IgD-negative memory B cell (primary cell): ENCODE data around the gene SMAD2. TPM values are rescaled to one million over a fixed set of nuclear protein-coding genes. Genes with fewer than 3 reads are reported as not detected.

Experiments
- H3K27ac Mint-ChIP-seq, 3 donors: one replicate each; pipeline ENCODE4 v1.8.0; 2020 to 2022; ENCODE audit warnings: mild to moderate bottlenecking in 3 of 3, mixed read lengths in 3 of 3, moderate library complexity in 1 of 3
- H3K27me3 Mint-ChIP-seq: one replicate; pipeline ENCODE4 v1.8.0; 2021; ENCODE audit warnings: mixed read lengths
- H3K36me3 Mint-ChIP-seq: one replicate; pipeline ENCODE4 v1.8.0; 2020; ENCODE audit warnings: mild to moderate bottlenecking, mixed read lengths
- H3K4me1 Mint-ChIP-seq, 3 donors: one replicate each; pipeline ENCODE4 v1.8.0; 2020 to 2022; ENCODE audit warnings: mixed read lengths in 3 of 3, mild to moderate bottlenecking in 1 of 3
- H3K4me3 Mint-ChIP-seq, 4 donors: one replicate each; pipeline ENCODE4 v1.8.0; 2020 to 2022; ENCODE audit warnings: mild to moderate bottlenecking in 4 of 4, mixed read lengths in 4 of 4, moderate library complexity in 3 of 4
- H3K9me3 Mint-ChIP-seq, 3 donors: one replicate each; pipeline ENCODE4 v1.8.0; 2020 to 2021; ENCODE audit warnings: mixed read lengths in 3 of 3, mild to moderate bottlenecking in 1 of 3
- polyA plus RNA-seq: library from polyadenylated mRNA; unstranded; fragments of 300-500 nt; fragmentation: Illumina TruSeq; gene quantifications from one replicate; pipeline ENCODE4 v1.2.3, GENCODE V29; 2021

SMAD2 gene
- polyA plus RNA-seq, 1 donor from 2014 or later, result 57.9 TPM

DNA sequence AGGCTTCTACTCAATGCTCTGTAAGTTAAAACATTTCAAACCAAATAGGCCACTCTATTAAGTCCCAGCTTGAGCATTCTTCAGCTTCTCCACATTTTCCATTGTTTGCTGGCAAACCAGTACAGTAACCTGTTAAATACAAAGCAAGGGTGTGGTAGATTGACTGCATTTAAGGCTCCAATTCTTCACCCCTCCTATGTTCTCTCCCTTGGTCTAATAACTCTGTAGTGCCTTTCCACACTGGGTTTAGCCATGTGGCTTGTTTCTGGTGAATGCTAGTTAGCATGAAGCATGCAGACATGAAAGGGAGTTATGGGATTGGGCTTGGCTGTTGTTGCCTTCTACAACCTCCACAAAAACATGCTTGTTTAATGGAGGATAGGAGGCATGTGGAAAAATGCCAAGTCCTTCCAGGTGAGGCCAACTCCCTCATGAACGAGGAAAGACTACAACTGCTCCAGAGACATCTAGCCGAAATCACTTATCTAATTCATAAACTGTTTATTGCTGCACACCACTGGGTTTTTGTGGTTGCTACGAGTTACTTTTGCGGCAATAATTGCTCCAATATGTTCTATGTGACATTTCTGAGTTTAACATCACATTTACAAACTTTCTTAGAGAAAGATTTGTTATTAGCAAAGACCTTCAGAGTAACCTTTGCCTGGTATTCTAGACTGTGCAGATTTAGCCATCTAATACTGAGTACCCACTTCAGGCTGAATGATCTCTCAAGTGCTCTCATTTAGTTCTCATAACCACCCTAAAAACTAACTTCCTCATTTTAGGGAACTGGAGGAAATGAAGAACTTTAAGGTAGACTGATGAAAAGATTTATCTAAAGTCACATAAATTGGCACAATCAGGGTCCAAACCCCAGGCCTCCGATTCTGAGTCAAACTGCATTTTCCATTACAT lies 104.0 kb downstream of the SMAD2 start:
- peaks cover 8% of the 10 kb centered on the region for H3K36me3 Mint-ChIP-seq
- no peaks in the 10 kb centered on the region for H3K9me3 Mint-ChIP-seq
- no peak overlapping the region for H3K4me3 Mint-ChIP-seq
- no peaks in the 10 kb centered on the region for H3K27me3 Mint-ChIP-seq
- peaks cover 0 to 8% (median 6%) of the 10 kb centered on the region in 3 donors for H3K4me1 Mint-ChIP-seq
- no peak overlapping the region for H3K27ac Mint-ChIP-seq

DNA sequence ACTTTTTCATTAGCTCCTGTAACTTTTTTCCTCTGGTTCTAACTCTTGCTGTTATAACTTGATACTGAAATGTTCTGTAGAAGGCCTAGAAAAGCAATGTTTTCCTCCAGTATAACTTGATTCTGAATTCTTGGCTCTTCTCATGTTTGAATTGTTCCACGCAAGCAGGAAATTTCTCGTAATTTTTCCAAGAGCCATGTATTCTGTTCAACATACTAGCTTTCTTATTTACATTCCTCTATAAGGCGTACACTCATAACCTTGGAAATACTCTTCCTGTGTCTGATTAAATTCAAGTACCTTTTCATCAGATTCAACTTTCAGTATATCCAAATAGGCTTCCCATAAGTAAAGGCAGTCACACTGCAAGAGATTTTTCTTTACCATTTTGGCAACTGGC lies 109.1 kb downstream of the SMAD2 start:
- H3K27ac Mint-ChIP-seq, result peak overlapping the region in 1 of 3 donors; percentile 19
- H3K4me1 Mint-ChIP-seq, result no peaks in the 10 kb centered on the region
- peaks cover 6% of the 10 kb centered on the region for H3K36me3 Mint-ChIP-seq
- H3K27me3 Mint-ChIP-seq, result no peaks in the 10 kb centered on the region
- no peak overlapping the region for H3K4me3 Mint-ChIP-seq
- no peaks in the 10 kb centered on the region for H3K9me3 Mint-ChIP-seq

DNA sequence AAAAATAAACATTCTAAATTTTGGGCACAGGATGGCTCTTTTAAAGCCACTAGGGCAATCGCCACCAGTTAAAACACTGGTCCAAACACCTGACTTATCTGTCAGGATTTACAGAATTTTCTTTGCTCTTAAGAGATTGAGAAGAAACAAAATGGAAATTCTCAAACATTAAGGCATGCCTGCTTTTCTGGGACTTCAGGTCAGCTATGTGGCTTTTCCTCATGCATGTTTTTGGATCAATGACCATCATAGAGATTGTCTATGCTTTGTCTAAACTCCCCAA lies 112.7 kb downstream of the SMAD2 start:
- Mint-ChIP-seq H3K9me3 (peaks cover 0 to 4% (median 2%) of the 10 kb centered on the region in 3 donors), H3K4me3 (no peak overlapping the region), H3K27me3 (no peaks in the 10 kb centered on the region), H3K27ac (no peak overlapping the region), H3K4me1 (peaks cover 0 to 2% (median 0%) of the 10 kb centered on the region in 3 donors), H3K36me3 (peaks cover 6% of the 10 kb centered on the region)

DNA sequence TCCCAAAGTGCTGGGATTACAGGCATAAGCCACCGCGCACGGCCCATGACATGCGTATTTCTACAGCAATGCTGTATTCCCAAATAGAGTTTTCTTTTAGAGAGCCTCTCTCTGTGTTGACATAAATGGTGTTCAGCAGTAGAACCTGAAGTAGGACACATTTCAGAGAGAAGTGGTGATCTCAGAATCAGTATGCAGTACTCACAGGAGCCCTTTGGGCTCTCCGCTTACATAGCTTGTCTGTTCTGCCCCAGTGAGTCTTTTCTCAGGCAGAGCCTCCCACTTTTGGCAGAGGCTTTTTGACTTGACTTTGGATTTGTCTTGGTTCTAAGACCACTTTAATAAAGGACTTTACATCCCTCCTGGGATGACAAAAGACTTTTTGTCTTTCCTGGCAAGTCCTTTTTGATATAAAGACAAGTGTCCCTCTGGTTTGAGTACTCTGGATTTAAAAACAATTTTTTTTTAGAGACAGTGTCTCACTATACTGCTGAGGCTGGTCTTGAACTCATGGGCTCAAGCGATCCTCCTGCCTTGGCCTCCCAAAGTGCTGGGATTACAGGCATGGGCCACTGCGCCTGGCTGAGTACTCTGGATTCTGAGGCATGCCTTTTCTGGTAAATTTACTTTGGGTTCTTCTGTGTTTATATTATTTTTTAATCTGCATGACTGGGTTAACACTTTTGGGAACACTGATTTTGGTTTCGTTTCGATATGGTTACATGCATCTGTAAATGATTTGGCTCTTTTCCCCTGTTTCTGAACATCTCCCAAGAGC lies 113.3 kb downstream of the SMAD2 start:
- Mint-ChIP-seq H3K4me3 (no peak overlapping the region), H3K27ac (no peak overlapping the region), H3K27me3 (no peaks in the 10 kb centered on the region), H3K9me3 (peaks cover 0 to 5% (median 2%) of the 10 kb centered on the region in 3 donors), H3K4me1 (peaks cover 0 to 2% (median 0%) of the 10 kb centered on the region in 3 donors), H3K36me3 (peaks cover 6% of the 10 kb centered on the region)

DNA sequence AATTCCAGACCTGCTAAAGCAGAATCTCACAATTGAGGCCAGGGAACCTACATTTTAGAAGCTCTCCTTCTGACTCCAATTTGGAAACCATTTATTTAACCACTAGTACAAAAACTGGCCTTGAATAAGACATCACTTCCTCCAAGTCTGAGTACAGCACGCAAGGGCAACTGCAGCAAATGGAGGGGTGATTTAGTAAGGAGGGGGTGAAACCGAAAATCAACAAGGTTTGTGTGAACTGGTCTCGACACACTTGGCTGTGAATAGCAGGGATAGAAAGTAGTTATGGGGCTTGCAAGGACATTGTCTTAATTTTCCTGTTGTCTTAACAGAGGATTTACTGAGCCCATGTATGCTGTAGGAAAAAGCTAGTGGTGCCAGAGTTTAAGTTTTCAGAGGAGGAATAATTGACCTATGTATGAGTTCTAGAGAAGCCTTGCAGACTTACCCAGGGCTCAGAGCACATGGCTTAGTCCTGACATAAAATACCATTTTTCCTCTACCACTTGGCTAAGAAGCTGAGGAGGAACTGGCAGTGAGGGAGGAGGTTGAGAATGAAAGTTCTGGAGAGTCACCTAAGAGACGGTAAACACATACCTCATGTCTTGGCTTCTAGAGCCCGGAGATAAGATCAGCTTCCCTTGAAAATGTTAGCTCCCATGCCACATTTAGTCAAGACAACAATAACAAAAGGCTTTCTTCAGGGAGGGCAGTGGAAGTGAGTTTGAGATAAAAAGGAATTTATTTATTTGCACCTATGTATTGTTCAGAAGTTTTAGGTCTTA lies 114.8 kb downstream of the SMAD2 start:
- Mint-ChIP-seq H3K4me1 (peaks cover 0 to 3% (median 0%) of the 10 kb centered on the region in 3 donors), H3K27ac (no peak overlapping the region), H3K4me3 (no peak overlapping the region), H3K27me3 (no peaks in the 10 kb centered on the region), H3K9me3 (peaks cover 0 to 7% (median 2%) of the 10 kb centered on the region in 3 donors), H3K36me3 (peaks cover 3% of the 10 kb centered on the region)

DNA sequence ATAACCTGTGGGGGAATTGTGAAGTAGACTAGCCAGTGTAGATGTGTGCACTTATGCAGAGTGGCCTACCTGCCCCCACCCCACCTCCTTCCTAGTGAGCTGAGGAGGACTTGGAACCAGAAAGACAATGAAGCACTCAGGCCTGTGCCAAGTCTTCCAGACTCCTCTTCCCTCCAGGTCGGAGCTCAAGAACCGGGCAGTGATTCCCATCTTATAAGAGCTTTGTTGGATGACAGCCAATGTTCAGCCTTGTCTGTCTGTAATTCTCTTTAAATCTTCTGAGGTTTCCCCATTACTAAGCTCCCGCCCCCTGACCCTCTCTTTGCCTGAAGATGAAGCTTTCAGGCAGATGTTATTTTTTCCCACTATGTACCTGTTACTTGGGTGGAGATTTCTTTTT lies 121.0 kb downstream of the SMAD2 start:
- Mint-ChIP-seq H3K4me1 (peaks cover 0 to 3% (median 0%) of the 10 kb centered on the region in 3 donors), H3K4me3 (no peak overlapping the region), H3K36me3 (peaks cover 1% of the 10 kb centered on the region), H3K27ac (no peak overlapping the region), H3K9me3 (peaks cover 0 to 18% (median 3%) of the 10 kb centered on the region in 3 donors), H3K27me3 (no peaks in the 10 kb centered on the region)

DNA sequence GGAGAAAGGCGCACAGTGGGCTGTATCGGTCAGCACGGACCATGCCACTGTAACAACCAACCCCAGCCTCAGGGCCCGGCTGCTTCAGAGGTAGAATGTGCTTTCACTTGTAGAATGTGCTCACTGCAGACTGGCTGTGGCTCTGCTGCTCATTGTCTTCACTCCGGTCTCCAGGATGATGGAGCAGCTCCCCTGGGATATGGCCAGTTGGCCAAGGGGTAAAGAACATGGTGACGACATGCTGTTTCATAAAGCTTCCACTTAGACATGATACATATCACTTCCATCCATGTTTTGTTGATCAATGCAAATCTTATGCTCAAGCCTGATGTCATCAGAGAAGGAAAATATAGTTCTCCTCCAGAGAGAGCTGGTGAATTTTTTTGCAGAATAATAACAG lies 127.7 kb downstream of the SMAD2 start:
- Mint-ChIP-seq H3K27me3 (peaks cover 4% of the 10 kb centered on the region), H3K36me3 (no peaks in the 10 kb centered on the region), H3K4me3 (no peak overlapping the region), H3K4me1 (no peaks in the 10 kb centered on the region), H3K27ac (peak overlapping the region in 1 of 3 donors; percentile 67), H3K9me3 (peaks cover 0 to 11% (median 3%) of the 10 kb centered on the region in 3 donors)

DNA sequence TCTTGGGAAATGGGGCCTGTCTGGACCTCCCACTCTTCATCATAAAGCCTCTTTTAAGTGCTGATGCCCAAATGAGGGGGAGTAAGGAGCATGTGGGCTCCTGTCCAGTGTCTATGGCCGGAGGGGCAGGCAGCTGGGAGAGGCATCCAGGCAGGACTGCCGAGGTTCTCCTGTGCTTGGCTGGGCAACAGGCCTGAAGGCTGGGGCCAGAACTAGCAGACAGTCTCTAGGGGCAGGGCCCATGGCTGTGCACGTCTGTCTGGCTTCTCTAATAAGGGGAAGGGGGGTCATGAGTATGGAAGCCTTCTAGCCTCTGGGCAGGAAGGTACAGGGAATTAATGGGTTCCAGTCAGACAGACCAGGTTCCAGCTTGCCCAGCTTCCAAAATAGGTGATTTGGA lies 128.6 kb downstream of the SMAD2 start:
- H3K4me1 Mint-ChIP-seq, result no peaks in the 10 kb centered on the region

DNA sequence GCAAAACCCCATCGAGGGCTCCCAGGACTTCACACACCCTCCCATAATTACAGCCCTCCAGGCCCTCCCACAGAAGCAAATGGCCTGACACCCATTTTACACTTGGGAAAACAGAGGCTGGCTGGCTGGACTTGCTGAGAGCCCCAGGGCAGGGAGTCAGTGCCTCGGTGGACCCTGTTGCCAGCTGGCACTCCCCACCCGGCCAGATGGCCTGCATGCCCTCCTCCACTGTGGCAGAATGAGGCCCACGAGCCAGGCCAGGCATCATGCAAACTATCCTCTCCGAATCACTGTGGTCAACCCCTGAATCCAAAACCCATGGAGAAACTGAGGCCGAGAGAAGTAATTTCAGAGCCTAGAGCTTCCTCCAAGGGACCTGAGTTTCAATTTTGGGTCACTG lies 129.7 kb downstream of the SMAD2 start:
- Mint-ChIP-seq H3K27me3 (peaks cover 6% of the 10 kb centered on the region), H3K36me3 (peaks cover 1% of the 10 kb centered on the region), H3K4me3 (no peak overlapping the region), H3K27ac (no peak overlapping the region), H3K4me1 (no peaks in the 10 kb centered on the region), H3K9me3 (peaks cover 0 to 5% (median 2%) of the 10 kb centered on the region in 3 donors)

More for the DNA sequence above, 128.6 kb downstream of the SMAD2 start:
- peaks cover 0 to 9% (median 3%) of the 10 kb centered on the region in 3 donors for H3K9me3 Mint-ChIP-seq
- no peak overlapping the region for H3K27ac Mint-ChIP-seq
- H3K36me3 Mint-ChIP-seq, result no peaks in the 10 kb centered on the region
- no peak overlapping the region for H3K4me3 Mint-ChIP-seq
- peaks cover 6% of the 10 kb centered on the region for H3K27me3 Mint-ChIP-seq

DNA sequence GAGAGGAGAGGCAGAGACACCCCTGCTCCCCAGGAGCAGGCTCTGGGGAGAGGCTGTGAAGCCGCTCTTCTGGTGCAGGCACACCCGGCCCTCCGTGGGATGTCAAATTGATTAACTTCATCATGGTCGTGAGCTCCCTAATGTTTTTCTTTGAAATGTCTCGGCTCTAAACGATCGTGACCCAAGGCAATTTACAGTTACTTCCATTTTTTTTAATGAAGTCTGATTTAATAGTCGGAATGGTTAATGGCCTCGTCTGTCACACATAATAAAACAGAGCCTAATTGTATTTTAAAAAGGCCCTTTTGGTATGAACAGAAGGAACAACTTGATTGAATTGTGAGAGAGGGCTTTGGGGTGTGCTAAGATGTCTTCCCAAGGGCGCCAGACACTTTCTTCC lies 130.2 kb downstream of the SMAD2 start:
- Mint-ChIP-seq H3K4me3 (no peak overlapping the region), H3K27ac (no peak overlapping the region), H3K4me1 (no peaks in the 10 kb centered on the region), H3K36me3 (peaks cover 3% of the 10 kb centered on the region), H3K9me3 (peaks cover 0 to 4% (median 0%) of the 10 kb centered on the region in 3 donors), H3K27me3 (peaks cover 10% of the 10 kb centered on the region)

DNA sequence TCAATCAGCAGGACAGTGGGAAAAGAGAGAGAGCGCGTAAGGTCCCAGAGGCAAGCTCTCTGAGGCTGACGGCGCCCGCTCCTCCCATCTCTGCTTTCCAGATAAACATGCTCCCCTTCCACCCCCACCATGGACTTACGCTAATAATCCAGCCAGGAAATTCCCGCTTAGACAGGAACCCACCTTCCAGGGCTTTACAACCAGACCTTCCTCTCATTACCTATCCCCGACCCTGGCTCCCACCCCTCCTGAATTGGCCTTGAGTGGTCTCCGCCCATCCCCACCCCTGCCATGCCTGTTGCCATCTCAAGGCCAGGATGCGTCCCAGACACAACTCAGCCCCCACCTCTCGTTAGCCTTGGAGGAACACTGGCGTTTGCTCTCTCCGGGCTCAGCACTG lies 131.1 kb downstream of the SMAD2 start:
- no peaks in the 10 kb centered on the region for H3K4me1 Mint-ChIP-seq
- no peaks in the 10 kb centered on the region for H3K9me3 Mint-ChIP-seq
- H3K4me3 Mint-ChIP-seq, result no peak overlapping the region
- H3K36me3 Mint-ChIP-seq, result peaks cover 3% of the 10 kb centered on the region
- H3K27ac Mint-ChIP-seq, result no peak overlapping the region
- H3K27me3 Mint-ChIP-seq, result peaks cover 10% of the 10 kb centered on the region

DNA sequence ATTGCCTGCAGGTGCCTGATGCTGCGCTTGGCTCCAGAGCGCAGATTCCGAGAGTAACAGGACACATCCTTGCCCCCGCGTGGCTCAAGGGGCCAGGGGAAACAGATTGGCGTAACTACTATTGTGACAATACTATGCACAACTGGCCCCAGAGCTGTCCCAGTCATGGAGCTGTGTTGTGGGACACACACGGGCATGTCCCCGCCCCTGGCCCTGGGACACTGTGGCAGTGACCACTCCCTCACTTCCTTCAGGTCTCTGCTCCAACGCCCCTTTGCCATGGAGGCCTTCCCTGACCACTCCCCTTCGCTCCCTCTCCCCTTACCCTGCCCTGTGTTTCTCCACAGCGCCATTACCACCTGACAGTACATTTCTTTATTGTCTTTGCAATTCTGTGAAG lies 132.1 kb downstream of the SMAD2 start:
- H3K4me3 Mint-ChIP-seq, result peak overlapping the region in 1 of 4 donors; percentile 36
- H3K36me3 Mint-ChIP-seq, result peaks cover 7% of the 10 kb centered on the region
- H3K9me3 Mint-ChIP-seq, result no peaks in the 10 kb centered on the region
- H3K27ac Mint-ChIP-seq, result no peak overlapping the region
- H3K4me1 Mint-ChIP-seq, result peaks cover 0 to 2% (median 0%) of the 10 kb centered on the region in 3 donors
- peaks cover 17% of the 10 kb centered on the region for H3K27me3 Mint-ChIP-seq

DNA sequence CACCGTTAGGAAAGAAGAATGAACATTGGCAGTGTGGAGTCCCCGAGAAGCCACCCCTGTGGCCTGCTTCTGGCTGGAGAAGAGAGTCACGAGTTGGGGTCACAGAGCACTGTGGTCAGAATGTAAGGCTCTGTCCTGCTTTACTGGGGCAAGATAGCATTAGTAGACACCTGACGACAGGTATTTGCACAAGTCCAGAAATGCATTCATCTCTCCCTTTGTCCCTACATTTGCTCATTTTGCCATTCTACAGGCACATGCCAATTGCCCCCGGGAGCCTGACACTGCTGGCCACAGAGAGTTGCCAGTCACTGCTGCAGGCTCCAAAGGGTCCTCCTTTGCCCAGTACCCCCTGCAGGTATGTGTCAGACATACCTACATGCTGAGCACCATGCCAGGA lies 133.3 kb downstream of the SMAD2 start:
- peaks cover 18% of the 10 kb centered on the region for H3K27me3 Mint-ChIP-seq
- H3K4me3 Mint-ChIP-seq, result no peak overlapping the region
- H3K9me3 Mint-ChIP-seq, result no peaks in the 10 kb centered on the region
- peaks cover 7% of the 10 kb centered on the region for H3K36me3 Mint-ChIP-seq
- no peak overlapping the region for H3K27ac Mint-ChIP-seq
- peaks cover 0 to 2% (median 0%) of the 10 kb centered on the region in 3 donors for H3K4me1 Mint-ChIP-seq

DNA sequence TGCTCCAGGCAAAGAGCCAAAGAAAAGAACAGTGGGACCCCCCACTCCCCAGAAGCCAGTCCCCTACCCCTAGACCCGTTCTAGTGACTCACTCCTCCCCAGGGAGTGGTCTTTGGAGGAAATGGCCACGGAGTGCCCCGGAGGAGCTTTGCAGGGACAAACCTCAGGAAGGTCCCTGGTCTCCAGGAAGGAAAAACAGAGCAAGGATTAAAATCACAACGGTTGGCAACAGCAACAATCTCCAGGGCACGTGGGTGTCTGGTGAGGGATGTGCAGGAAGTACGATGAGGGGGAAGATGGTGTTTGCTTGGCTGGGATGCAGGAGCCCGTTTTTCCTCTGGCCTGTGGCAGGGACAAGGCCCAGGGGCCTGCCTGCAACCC lies 135.0 kb downstream of the SMAD2 start:
- Mint-ChIP-seq H3K4me3 (no peak overlapping the region), H3K36me3 (peaks cover 7% of the 10 kb centered on the region), H3K9me3 (no peaks in the 10 kb centered on the region), H3K27ac (peak overlapping the region in 1 of 3 donors; percentile 45), H3K27me3 (peaks cover 16% of the 10 kb centered on the region), H3K4me1 (peaks cover 0 to 2% (median 0%) of the 10 kb centered on the region in 3 donors)
